ENCODE results near the gene SEMA7A. TPM values are rescaled to one million over a fixed set of nuclear protein-coding genes. Genes with fewer than 3 reads are reported as not detected.

SEMA7A gene
- total and polyA plus RNA-seq, 9 of the 15 experiments (the other 6 are each of a cell fraction or from before 2014, with no cell fraction given), result 0.04 to 8.2 (median 5.4) TPM; not detected in 1

DNA sequence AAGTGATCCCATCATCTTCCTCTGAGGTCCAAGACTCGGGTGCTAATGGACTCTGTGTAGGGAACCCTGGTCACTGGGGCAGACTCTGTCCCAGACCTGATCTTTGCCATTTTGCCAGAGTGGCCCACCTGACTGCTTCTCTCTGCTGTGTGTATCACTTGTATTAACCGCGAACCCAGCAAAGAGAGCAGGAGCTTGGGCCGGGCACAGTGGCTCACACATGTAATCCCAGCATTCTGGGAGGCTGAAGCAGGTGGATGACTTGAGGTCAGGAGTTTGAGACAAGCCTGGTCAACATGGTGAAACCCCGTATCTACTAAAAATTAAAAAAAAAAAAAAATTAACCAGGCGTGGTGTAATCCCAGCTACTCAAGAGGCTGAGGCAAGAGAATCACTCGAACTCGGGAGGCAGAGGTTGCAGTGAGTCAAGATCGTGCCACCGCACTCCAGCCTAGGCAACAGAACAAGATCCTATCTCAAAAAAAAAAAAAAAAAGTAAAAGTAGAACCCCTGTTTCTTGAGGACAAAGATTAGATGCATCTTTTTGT, 33.4 kb downstream of the SEMA7A start (continued):
- TF ChIP-seq ZNF639 (CRISPR knock-in tag; conservative IDR thresholded peaks at IDR 0.05 in 1 of 2, IDR thresholded peaks at IDR 0.05 in 1 of 2) (no peak), ZNF41 (CRISPR knock-in tag; conservative IDR thresholded peaks at IDR 0.05) (no peak), ZNF586 (CRISPR knock-in tag; conservative IDR thresholded peaks at IDR 0.05) (no peak), CBFA2T2 (conservative IDR thresholded peaks at IDR 0.05) (no peak), ETV6 (IDR thresholded peaks at IDR 0.05; ENCODE audit: borderline replicate concordance in 1 of 2, low read depth in 2 of 2, low read length in 1 of 2) (no peak), ETV6 (CRISPR knock-in tag; IDR thresholded peaks at IDR 0.05; ENCODE audit: borderline replicate concordance) (no peak), DPF2 (IDR thresholded peaks at IDR 0.05) (0 out of 2 replicates have a peak, but pooled peaks have one; percentile 16), ARNT (IDR thresholded peaks at IDR 0.05) (no peak), TBP (optimal IDR thresholded peaks at IDR 0.05; ENCODE audit: low read depth, low read length) (no peak), CREB1 (IDR thresholded peaks at IDR 0.05) (no peak), CREB1 (CRISPR knock-in tag; IDR thresholded peaks at IDR 0.05) (no peak), KDM1A (IDR thresholded peaks at IDR 0.05) (no peak), E2F5 (CRISPR knock-in tag; IDR thresholded peaks at IDR 0.05) (no peak), MIER1 (IDR thresholded peaks at IDR 0.05; ENCODE audit: low read depth) (no peak), RAD21 (CRISPR knock-in tag; conservative IDR thresholded peaks at IDR 0.05 in 1 of 2, IDR thresholded peaks at IDR 0.05 in 1 of 2) (no peak), SMARCA5 (IDR thresholded peaks at IDR 0.05) (no peak)
- TF ChIP-seq, protein P1, sequence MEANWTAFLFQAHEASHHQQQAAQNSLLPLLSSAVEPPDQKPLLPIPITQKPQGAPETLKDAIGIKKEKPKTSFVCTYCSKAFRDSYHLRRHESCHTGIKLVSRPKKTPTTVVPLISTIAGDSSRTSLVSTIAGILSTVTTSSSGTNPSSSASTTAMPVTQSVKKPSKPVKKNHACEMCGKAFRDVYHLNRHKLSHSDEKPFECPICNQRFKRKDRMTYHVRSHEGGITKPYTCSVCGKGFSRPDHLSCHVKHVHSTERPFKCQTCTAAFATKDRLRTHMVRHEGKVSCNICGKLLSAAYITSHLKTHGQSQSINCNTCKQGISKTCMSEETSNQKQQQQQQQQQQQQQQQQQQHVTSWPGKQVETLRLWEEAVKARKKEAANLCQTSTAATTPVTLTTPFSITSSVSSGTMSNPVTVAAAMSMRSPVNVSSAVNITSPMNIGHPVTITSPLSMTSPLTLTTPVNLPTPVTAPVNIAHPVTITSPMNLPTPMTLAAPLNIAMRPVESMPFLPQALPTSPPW (CRISPR knock-in tag; IDR thresholded peaks at IDR 0.05), result no peak
- TF ChIP-seq, protein P2, sequence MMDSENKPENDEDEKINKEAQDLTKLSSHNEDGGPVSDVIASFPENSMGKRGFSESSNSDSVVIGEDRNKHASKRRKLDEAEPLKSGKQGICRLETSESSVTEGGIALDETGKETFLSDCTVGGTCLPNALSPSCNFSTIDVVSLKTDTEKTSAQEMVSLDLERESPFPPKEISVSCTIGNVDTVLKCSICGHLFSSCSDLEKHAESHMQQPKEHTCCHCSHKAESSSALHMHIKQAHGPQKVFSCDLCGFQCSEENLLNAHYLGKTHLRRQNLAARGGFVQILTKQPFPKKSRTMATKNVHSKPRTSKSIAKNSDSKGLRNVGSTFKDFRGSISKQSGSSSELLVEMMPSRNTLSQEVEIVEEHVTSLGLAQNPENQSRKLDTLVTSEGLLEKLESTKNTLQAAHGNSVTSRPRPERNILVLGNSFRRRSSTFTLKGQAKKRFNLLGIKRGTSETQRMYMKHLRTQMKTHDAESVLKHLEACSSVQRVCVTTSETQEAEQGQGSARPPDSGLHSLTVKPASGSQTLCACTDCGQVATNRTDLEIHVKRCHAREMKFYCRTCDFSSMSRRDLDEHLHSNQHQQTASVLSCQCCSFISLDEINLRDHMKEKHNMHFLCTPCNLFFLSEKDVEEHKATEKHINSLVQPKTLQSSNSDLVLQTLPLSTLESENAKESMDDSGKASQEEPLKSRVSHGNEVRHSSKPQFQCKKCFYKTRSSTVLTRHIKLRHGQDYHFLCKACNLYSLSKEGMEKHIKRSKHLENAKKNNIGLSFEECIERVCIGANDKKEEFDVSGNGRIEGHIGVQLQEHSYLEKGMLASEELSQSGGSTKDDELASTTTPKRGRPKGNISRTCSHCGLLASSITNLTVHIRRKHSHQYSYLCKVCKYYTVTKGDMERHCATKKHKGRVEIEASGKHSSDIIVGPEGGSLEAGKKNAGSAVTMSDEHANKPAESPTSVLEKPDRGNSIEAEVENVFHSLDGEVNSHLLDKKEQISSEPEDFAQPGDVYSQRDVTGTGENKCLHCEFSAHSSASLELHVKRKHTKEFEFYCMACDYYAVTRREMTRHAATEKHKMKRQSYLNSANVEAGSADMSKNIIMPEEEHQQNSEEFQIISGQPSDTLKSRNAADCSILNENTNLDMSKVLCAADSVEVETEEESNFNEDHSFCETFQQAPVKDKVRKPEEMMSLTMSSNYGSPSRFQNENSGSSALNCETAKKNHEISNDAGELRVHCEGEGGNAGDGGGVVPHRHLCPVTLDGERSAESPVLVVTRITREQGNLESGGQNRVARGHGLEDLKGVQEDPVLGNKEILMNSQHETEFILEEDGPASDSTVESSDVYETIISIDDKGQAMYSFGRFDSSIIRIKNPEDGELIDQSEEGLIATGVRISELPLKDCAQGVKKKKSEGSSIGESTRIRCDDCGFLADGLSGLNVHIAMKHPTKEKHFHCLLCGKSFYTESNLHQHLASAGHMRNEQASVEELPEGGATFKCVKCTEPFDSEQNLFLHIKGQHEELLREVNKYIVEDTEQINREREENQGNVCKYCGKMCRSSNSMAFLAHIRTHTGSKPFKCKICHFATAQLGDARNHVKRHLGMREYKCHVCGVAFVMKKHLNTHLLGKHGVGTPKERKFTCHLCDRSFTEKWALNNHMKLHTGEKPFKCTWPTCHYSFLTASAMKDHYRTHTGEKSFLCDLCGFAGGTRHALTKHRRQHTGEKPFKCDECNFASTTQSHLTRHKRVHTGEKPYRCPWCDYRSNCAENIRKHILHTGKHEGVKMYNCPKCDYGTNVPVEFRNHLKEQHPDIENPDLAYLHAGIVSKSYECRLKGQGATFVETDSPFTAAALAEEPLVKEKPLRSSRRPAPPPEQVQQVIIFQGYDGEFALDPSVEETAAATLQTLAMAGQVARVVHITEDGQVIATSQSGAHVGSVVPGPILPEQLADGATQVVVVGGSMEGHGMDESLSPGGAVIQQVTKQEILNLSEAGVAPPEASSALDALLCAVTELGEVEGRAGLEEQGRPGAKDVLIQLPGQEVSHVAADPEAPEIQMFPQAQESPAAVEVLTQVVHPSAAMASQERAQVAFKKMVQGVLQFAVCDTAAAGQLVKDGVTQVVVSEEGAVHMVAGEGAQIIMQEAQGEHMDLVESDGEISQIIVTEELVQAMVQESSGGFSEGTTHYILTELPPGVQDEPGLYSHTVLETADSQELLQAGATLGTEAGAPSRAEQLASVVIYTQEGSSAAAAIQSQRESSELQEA (IDR thresholded peaks at IDR 0.05; ENCODE audit: low read depth), result no peak

Measured in K562 (cell line).